H1 (cell line): ENCODE results near the gene CORO1C.

Experiments
- FOSL1 ChIP-seq: IDR thresholded peaks from 2 replicates; pipeline ENCODE4 v1.6.1; 2011; ENCODE audit warnings: mild to moderate bottlenecking, low read depth, low read length, moderate library complexity; ENCODE audit not compliant: insufficient read depth
- JUN ChIP-seq: IDR thresholded peaks from 2 replicates; pipeline ENCODE4 v1.6.1; 2011; ENCODE audit warnings: low read depth, mild to moderate bottlenecking, improper control_type of control experiment, low read length
- KDM1A ChIP-seq: fragments of 200-600, 300-600 bp; sonication (generic); IDR thresholded peaks from 2 replicates; pipeline ENCODE4 v1.7.1; 2016; ENCODE audit warnings: mild to moderate bottlenecking, low read length, borderline replicate concordance
- MAFK ChIP-seq: IDR thresholded peaks from 2 replicates; pipeline ENCODE4 v1.6.1; 2012; ENCODE audit warnings: low read depth, mild to moderate bottlenecking, improper control_type of control experiment, low read length
- POLR2A ChIP-seq, 2 experiments: IDR thresholded peaks; 1 replicate in 1 of 2; 2 replicates in 1 of 2; pipeline ENCODE4 v1.6.1; 2011; ENCODE audit warnings: low read depth in 2 of 2, low read length in 2 of 2, mild to moderate bottlenecking in 2 of 2; ENCODE audit errors: control extremely low read depth in 1 of 2
- POLR2AphosphoS5 ChIP-seq: IDR thresholded peaks from 2 replicates; pipeline ENCODE4 v1.6.1; 2011; ENCODE audit warnings: low read depth, low read length
- RFX5 ChIP-seq: IDR thresholded peaks from 2 replicates; pipeline ENCODE4 v1.6.1; 2011; ENCODE audit warnings: low read depth, low read length, improper control_type of control experiment, borderline replicate concordance
- SIN3A ChIP-seq, 2 experiments: IDR thresholded peaks in 1 of 2; conservative IDR thresholded peaks in 1 of 2; 2 replicates each; pipeline ENCODE4 v1.6.1; 2011 to 2012; ENCODE audit warnings: low read length in 2 of 2, improper control_type of control experiment in 1 of 2, low read depth in 1 of 2, mild to moderate bottlenecking in 1 of 2
- TAF1 ChIP-seq: IDR thresholded peaks from 2 replicates; pipeline ENCODE4 v1.6.1; 2011; ENCODE audit warnings: mild to moderate bottlenecking, low read depth, low read length
- TF ChIP-seq, protein P1 (sequence below): IDR thresholded peaks from 2 replicates; pipeline ENCODE4 v1.6.1; 2012; ENCODE audit warnings: low read length, inconsistent platforms
- TF ChIP-seq, protein P2 (sequence below), 3 experiments: IDR thresholded peaks; 1 replicate in 2 of 3; 2 replicates in 1 of 3; pipeline versions ENCODE4 v1.5.1 to v1.6.1; 2011; ENCODE audit warnings: low read length in 3 of 3, mild to moderate bottlenecking in 3 of 3, inconsistent platforms in 2 of 3, low read depth in 1 of 3, moderate library complexity in 1 of 3; ENCODE audit not compliant: insufficient read depth in 1 of 3; ENCODE audit errors: control extremely low read depth in 1 of 3

DNA sequence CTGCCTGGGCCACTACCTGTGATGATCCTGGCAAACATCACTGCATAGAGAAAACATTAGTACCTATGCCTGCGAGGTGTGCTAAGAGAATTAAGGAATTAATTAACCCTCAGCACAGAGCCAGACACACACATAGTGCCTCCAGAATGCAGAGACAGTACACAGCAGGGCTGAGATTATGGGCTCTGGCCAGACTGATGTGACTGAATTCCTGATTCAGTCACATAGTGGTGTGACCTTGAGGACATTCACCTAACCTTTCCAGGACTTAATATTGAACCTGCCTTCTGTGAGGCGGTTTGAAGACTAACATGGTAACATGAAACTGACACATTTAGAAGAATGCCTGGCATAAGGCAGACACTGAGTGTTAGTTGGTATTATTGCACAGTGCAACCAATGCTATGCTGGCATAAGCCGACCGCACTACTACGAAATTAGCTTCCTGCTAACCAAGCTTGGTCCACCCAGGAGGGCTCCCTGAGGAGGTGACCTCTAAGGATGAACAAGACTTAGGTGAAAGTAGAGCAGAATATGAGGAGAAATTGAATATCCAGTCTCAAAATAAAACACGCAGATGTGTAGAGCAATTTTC, 65.6 kb downstream of the CORO1C start:
- no peak for TF ChIP-seq RFX5
- no peak for TF ChIP-seq SIN3A (conservative IDR thresholded peaks at IDR 0.05 in 1 of 2, IDR thresholded peaks at IDR 0.05 in 1 of 2; ENCODE audit: low read depth in 1 of 2, low read length in 2 of 2)
- TF ChIP-seq TAF1 = no peak
- TF ChIP-seq POLR2A (IDR thresholded peaks at IDR 0.05; ENCODE audit: control extremely low read depth in 1 of 2, low read depth in 2 of 2, low read length in 2 of 2) = no peak
- TF ChIP-seq, protein P1, sequence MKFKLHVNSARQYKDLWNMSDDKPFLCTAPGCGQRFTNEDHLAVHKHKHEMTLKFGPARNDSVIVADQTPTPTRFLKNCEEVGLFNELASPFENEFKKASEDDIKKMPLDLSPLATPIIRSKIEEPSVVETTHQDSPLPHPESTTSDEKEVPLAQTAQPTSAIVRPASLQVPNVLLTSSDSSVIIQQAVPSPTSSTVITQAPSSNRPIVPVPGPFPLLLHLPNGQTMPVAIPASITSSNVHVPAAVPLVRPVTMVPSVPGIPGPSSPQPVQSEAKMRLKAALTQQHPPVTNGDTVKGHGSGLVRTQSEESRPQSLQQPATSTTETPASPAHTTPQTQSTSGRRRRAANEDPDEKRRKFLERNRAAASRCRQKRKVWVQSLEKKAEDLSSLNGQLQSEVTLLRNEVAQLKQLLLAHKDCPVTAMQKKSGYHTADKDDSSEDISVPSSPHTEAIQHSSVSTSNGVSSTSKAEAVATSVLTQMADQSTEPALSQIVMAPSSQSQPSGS = no peak
- TF ChIP-seq POLR2AphosphoS5 = no peak
- TF ChIP-seq FOSL1 = no peak
- TF ChIP-seq, protein P2, sequence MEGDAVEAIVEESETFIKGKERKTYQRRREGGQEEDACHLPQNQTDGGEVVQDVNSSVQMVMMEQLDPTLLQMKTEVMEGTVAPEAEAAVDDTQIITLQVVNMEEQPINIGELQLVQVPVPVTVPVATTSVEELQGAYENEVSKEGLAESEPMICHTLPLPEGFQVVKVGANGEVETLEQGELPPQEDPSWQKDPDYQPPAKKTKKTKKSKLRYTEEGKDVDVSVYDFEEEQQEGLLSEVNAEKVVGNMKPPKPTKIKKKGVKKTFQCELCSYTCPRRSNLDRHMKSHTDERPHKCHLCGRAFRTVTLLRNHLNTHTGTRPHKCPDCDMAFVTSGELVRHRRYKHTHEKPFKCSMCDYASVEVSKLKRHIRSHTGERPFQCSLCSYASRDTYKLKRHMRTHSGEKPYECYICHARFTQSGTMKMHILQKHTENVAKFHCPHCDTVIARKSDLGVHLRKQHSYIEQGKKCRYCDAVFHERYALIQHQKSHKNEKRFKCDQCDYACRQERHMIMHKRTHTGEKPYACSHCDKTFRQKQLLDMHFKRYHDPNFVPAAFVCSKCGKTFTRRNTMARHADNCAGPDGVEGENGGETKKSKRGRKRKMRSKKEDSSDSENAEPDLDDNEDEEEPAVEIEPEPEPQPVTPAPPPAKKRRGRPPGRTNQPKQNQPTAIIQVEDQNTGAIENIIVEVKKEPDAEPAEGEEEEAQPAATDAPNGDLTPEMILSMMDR (IDR thresholded peaks at IDR 0.05; ENCODE audit: control extremely low read depth in 1 of 3, insufficient read depth in 1 of 3, low read depth in 1 of 3, low read length in 3 of 3) = no peak
- no peak for TF ChIP-seq JUN
- TF ChIP-seq KDM1A = no peak
- TF ChIP-seq MAFK = no peak
